C4-2B (cell line): ENCODE results near the gene RASGRF2.

Experiments used
- CTCF ChIP-seq: fragments of 450-650 bp; conservative IDR thresholded peaks from 2 replicates; pipeline ENCODE4 v1.5.1; 2017; ENCODE audit warnings: mild to moderate bottlenecking
- ZFX ChIP-seq: fragments of 450-650 bp; IDR thresholded peaks from 2 replicates; pipeline ENCODE4 v1.6.1; 2017

- TF ChIP-seq CTCF (no peak), ZFX (no peak)
Measured at GRCh38 chr5:80977764-80978163, 17.6 kb downstream of the RASGRF2 start.
